Upper lobe of left lung (tissue), 4 donors: Measurements from ENCODE around the gene IYD.

ENCODE experiments used
- EP300 ChIP-seq, 4 donors: sonication (generic); formaldehyde crosslinking; IDR thresholded peaks; one replicate each; pipeline ENCODE4 v1.5.1; 2017; ENCODE audit warnings: antibody characterized with exemption in 4 of 4, control low read depth in 2 of 4
- POLR2A ChIP-seq, 4 donors: fragments of 450-650 bp; IDR thresholded peaks; one replicate each; pipeline ENCODE4 v1.5.1; 2016 to 2017; ENCODE audit warnings: antibody characterized with exemption in 4 of 4, mild to moderate bottlenecking in 2 of 4
- POLR2AphosphoS5 ChIP-seq, 2 donors: sonication (generic); formaldehyde crosslinking; IDR thresholded peaks; one replicate each; pipeline ENCODE4 v1.5.1; 2017; ENCODE audit warnings: antibody characterized with exemption in 2 of 2
- TF ChIP-seq, protein P1 (sequence below), 6 experiments: fragments of 450-650 bp in 4 of 6; fragments of 200-600 bp in 2 of 6; sonication (generic) in 2 of 6; IDR thresholded peaks; one replicate each; pipeline ENCODE4 v1.5.1; 2016 to 2019; ENCODE audit warnings: antibody characterized with exemption in 6 of 6

DNA sequence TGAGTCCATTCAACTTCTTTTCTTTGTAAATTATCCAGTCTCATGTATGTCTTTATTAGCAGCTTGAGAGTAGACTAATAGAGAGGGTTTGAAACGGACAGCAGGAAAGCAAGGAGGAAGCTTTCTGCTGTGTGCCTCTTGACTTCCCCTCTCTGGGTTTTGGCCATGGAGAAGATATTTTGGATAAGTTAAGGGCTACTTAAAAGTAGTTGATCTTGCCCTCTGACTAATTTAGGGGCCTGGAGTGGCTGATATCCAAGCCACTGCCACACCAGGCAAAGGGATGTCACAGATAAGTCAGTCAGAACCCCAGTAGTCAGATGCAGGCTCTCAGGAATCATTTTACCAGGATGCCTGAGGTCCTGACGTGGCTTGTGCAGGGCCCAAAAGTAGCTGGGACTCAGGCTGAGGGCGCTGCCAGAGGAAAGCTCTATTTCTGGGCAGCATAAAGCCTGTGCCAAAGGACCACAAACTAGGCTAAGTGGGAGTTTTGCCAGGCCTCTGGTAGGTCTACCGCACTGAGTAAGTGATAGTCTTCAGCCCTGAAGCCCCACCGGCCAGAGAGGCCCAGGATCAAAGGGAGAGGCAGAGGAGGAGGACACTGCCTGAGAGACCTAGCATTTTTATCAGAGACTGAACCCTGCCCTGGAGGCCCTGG is 41.6 kb upstream of the IYD start:
- TF ChIP-seq, protein P1, sequence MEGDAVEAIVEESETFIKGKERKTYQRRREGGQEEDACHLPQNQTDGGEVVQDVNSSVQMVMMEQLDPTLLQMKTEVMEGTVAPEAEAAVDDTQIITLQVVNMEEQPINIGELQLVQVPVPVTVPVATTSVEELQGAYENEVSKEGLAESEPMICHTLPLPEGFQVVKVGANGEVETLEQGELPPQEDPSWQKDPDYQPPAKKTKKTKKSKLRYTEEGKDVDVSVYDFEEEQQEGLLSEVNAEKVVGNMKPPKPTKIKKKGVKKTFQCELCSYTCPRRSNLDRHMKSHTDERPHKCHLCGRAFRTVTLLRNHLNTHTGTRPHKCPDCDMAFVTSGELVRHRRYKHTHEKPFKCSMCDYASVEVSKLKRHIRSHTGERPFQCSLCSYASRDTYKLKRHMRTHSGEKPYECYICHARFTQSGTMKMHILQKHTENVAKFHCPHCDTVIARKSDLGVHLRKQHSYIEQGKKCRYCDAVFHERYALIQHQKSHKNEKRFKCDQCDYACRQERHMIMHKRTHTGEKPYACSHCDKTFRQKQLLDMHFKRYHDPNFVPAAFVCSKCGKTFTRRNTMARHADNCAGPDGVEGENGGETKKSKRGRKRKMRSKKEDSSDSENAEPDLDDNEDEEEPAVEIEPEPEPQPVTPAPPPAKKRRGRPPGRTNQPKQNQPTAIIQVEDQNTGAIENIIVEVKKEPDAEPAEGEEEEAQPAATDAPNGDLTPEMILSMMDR (IDR thresholded peaks at IDR 0.05) = no peak
- no peak for TF ChIP-seq POLR2A (IDR thresholded peaks at IDR 0.05)
- TF ChIP-seq POLR2AphosphoS5 (IDR thresholded peaks at IDR 0.05) = no peak
- no peak for TF ChIP-seq EP300 (IDR thresholded peaks at IDR 0.05)
